Rectal smooth muscle tissue (tissue), 1 donor: ENCODE measurements around the gene CRY2.
A peak's percentile ranks its signal among the peaks of the same experiment; 100 is the strongest.

Experiments
- H3K27ac ChIP-seq: one replicate; pipeline ENCODE4 v1.7.0; 2013; ENCODE audit warnings: low read depth, low read length, inconsistent platforms
- H3K27me3 ChIP-seq: one replicate; pipeline ENCODE4 v1.7.0; 2013; ENCODE audit warnings: low read length; ENCODE audit not compliant: control insufficient read depth, insufficient read depth
- H3K36me3 ChIP-seq: one replicate; pipeline ENCODE4 v1.7.0; 2013; ENCODE audit warnings: low read length; ENCODE audit not compliant: control insufficient read depth, insufficient read depth
- H3K4me1 ChIP-seq: one replicate; pipeline ENCODE4 v1.7.0; 2013; ENCODE audit warnings: low read length; ENCODE audit not compliant: control insufficient read depth, insufficient read depth
- H3K4me3 ChIP-seq: one replicate; pipeline ENCODE4 v1.7.0; 2013; ENCODE audit warnings: low read length
- H3K9ac ChIP-seq: one replicate; pipeline ENCODE4 v1.7.0; 2013; ENCODE audit warnings: low read length

The CRY2 gene

DNA sequence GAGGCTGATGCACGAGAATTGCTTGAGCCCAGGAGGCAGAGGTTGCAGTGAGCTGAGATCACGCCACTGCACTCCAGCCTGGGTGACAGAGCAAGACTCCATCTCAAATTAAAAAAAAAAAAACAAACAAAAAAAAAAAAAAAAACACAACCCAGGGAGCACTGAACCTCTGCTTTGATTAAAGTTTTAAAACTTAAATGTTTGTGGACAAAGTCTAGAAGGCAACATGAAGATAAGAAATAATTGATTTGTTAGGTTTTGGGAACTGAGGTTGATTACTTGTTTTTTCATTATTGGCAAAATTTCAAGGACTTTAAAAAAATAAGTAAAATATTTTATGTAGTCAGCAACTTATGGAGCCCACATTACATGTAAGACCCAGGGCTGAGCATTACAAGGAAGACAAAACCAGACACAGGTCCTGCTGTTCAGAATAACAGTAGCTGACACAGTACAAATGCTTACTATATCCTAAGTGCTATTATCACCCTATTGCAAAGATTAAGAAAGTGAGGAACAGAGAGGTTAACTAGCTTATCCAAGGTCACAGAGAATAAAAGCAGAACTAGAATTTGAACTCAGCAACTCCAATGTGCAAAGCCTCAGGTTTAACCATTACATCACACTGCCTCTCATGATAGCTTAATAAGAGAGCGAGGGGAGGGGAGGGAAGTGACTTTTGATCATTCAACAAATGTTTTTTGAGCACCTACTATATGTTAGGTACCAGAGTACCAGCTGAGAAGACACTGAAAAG lies 2.3 kb upstream of the CRY2 start:
- Histone ChIP-seq H3K4me3 (no peak overlapping the region), H3K36me3 (no peaks in the 10 kb centered on the region), H3K27ac (no peak overlapping the region), H3K4me1 (peaks cover 13% of the 10 kb centered on the region), H3K9ac (no peak overlapping the region), H3K27me3 (no peaks in the 10 kb centered on the region)

DNA sequence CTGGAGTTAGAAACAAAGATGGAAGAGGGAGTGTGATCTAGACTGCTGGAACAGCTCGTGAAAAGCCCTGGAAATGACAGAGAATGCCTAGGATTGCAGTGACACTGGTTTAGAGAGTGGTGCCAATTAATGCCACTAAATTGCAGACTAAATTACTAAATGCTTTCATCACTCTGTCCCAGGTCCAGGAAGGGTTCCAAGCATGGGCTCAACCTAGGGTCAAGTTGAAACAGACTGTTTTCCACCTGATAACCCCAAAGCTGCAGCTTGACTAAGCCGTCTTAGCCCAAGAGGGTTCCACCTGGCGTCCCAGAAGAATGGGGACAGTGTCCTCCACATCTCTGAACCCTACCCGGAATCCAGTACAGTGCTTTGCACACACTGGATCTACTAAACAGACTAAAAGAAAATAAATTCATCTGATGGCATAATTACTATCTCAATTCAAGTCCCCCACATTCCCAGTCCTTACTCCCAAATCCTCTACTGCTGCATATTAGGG lies 1.1 kb upstream of the CRY2 start:
- Histone ChIP-seq H3K4me3 (no peak overlapping the region), H3K9ac (no peak overlapping the region), H3K27me3 (no peaks in the 10 kb centered on the region), H3K27ac (peak overlapping the region; percentile 98), H3K36me3 (no peaks in the 10 kb centered on the region), H3K4me1 (peaks cover 17% of the 10 kb centered on the region)

DNA sequence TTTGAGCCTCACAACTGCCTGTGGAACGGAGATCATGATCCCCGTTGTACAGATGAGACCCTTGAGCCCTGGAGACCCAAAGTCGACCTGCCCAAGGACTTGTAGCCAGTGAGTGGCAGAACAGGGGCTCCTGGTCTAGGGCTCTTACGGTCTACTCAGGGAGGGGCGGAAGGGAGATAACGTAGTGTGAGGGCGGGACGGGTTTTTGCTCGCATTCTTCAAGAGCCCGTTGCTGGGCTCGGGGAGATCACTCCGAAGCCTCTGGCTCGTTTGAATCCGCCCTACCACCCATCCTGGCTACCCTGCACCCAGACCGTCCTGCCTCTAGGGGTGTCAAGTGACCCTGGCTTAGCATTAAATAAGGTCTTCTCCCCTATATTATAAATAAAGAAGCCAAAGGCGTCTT lies 639 bp downstream of the CRY2 start:
- Histone ChIP-seq H3K9ac (peak overlapping the region; percentile 97), H3K27me3 (no peaks in the 10 kb centered on the region), H3K36me3 (no peaks in the 10 kb centered on the region), H3K27ac (peak overlapping the region; percentile 98), H3K4me1 (peaks cover 29% of the 10 kb centered on the region), H3K4me3 (peak overlapping the region; percentile 93)

DNA sequence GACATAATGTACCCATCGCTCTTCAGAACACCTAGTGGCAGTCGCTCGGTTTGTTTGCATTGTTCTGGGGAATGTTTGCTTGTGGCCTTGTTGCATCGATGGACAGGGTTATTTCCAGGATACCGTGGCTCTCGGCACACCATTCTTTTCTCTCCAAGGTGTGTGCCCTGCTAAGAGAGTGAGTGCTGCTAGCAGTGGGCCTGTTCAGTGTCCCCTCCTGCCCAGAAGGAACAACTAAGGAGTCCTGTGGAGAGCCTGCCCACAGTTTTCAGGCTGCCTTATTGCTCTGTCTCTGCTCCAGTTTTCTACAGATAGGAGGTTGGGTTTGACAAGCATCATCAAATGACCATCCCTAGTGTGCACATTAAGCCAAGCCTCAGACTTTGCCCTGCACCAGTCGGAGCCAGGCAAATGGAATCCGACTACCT lies 1.4 kb downstream of the CRY2 start:
- no peak overlapping the region for H3K9ac ChIP-seq
- H3K4me3 ChIP-seq = peak overlapping the region; percentile 93
- peak overlapping the region; percentile 98 for H3K27ac ChIP-seq
- H3K4me1 ChIP-seq = peaks cover 32% of the 10 kb centered on the region
- no peaks in the 10 kb centered on the region for H3K27me3 ChIP-seq
- H3K36me3 ChIP-seq = no peaks in the 10 kb centered on the region

DNA sequence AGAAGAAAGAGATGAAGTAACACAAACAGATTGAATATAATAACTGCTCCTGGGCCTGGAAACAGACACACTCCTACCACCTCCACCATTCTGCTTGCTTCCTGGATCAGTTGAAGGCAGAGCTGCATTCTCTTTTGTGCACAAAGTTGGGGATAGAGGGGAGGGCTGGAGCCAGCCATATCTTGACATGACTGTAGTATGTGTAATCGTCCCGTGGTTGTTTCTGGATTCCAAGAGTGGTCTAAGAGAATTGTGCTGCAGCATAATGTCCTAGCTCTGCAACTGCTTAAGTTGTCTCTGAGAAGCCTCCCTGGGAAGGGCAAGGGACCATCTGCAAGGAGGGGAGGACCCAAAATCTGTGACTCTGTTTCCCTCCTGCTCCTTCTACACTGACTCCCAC lies 3.2 kb downstream of the CRY2 start:
- peaks cover 44% of the 10 kb centered on the region for H3K4me1 ChIP-seq
- H3K36me3 ChIP-seq = no peaks in the 10 kb centered on the region
- no peak overlapping the region for H3K27ac ChIP-seq
- no peak overlapping the region for H3K4me3 ChIP-seq
- no peak overlapping the region for H3K9ac ChIP-seq
- no peaks in the 10 kb centered on the region for H3K27me3 ChIP-seq

DNA sequence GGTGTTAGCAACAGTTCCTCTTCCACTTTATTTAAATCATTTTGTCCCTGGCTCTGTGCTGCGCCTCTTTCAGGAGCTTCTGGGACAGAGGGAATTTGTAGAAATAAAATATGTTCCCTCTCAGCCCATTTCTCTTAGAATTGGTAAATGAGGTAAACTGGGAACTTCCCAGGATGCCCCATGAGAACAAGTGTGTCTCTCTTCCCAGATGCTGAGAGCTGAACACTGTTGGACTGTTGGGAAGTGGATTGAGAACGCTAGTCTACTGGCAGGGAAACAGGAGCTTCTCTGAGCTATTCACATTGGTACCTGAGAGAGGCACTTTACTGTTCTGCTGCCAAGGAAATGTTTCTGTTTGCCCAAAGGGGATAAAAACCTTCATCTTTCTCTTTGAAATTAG lies 4.0 kb downstream of the CRY2 start:
- Histone ChIP-seq H3K27ac (no peak overlapping the region), H3K36me3 (no peaks in the 10 kb centered on the region), H3K4me3 (no peak overlapping the region), H3K9ac (no peak overlapping the region), H3K4me1 (peaks cover 52% of the 10 kb centered on the region), H3K27me3 (no peaks in the 10 kb centered on the region)

DNA sequence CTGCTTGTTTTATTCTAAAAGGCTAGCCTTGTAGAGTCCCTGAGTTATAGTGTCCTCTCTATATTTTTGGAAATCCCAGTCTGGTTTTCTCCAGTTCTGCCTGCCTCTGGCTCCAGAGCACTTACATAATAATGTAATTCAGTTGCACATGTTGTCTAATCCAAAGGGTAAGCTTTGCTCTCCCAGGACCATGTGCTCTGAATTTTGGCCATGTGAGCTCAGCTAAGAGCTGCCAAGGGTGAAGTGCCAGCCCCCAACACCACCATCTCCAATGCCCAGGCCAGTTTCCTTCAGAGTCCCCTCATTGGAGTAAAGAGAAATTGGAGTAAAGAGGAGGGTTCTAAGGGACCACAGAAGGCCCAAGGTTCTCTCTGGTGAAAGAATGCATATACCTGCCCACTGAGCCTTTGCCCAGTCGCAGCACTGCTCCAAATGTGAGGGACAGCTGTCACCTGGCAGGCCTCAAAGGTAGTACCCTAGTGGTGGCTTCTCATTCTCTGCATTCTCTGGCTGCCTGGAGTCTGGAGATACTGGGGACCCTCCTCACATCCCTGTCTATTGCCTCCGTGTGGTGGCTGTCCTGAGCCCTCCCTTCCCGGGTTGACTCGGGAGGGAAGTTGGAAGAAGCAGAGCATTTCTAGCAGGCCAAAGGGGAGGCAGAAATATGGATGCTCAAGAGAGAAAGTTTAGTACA lies 4.9 kb downstream of the CRY2 start:
- no peaks in the 10 kb centered on the region for H3K27me3 ChIP-seq
- H3K4me3 ChIP-seq = no peak overlapping the region
- peak overlapping the region; percentile 4 for H3K27ac ChIP-seq
- H3K9ac ChIP-seq = no peak overlapping the region
- H3K4me1 ChIP-seq = peaks cover 52% of the 10 kb centered on the region
- H3K36me3 ChIP-seq = peaks cover 4% of the 10 kb centered on the region

DNA sequence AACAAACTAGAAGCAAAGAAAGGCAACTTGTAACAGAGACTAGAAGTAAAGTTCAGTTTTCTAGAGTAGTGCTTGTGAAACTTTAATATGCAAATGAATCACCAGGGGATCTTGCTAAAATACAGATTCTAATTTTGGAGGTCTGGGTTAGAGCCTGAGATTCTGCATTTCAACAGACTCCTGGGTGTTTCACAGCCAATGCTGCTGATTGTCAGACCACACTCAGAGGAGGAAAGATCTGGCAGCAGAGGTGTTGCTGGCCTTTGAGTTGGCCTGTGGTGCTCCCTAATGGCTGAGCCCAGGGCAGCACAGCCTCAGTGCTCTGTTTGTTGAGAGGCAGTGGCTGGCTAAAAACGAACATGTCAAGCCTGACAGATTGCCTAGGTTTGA lies 5.4 kb downstream of the CRY2 start:
- no peak overlapping the region for H3K4me3 ChIP-seq
- H3K36me3 ChIP-seq = peaks cover 8% of the 10 kb centered on the region
- H3K27ac ChIP-seq = no peak overlapping the region
- peaks cover 57% of the 10 kb centered on the region for H3K4me1 ChIP-seq
- no peaks in the 10 kb centered on the region for H3K27me3 ChIP-seq
- no peak overlapping the region for H3K9ac ChIP-seq

DNA sequence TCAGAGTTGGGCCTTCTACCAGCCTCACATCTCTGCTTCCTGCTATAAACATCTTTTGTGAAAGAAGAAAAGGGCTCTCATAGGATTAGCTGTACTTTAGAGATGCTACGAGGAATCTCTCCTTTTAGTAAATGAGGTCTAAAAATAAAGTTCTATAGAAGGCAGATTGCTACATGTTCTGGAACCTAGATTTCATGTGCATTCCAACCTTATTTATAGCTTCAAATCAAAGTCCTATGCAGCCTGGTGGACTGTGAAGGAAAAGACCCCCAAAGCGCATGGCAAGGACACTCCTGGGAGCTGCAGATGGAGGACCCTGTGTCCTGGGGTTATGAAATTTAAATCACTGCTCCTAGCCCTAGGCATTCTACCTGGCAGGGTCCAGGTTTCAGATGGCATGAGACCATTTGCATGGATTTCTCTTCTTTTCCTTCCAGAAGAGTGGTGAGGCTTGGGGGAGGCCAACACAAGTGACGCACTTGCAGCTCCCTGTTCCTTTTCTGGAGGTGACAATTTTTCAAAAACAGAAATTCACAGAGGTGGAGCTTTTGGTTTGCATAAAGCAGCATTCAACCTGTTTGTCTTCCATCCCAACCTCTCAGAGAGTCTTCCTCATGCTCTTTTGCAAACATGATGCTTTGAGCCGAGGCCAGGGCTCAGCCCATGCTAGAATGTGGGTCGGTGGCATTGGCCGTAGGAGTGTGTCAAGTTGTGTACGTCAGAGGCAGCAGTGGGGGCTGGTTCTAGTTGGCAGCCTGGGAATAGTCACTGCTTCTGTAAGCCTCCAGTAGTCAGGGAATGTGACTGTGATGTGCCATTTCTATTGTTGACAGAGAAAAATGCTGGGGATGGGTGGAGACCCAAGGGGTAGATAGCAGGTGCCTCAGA lies 6.3 kb downstream of the CRY2 start:
- no peaks in the 10 kb centered on the region for H3K27me3 ChIP-seq
- peaks cover 9% of the 10 kb centered on the region for H3K36me3 ChIP-seq
- no peak overlapping the region for H3K9ac ChIP-seq
- H3K27ac ChIP-seq = peak overlapping the region; percentile 57
- peaks cover 66% of the 10 kb centered on the region for H3K4me1 ChIP-seq
- H3K4me3 ChIP-seq = no peak overlapping the region

DNA sequence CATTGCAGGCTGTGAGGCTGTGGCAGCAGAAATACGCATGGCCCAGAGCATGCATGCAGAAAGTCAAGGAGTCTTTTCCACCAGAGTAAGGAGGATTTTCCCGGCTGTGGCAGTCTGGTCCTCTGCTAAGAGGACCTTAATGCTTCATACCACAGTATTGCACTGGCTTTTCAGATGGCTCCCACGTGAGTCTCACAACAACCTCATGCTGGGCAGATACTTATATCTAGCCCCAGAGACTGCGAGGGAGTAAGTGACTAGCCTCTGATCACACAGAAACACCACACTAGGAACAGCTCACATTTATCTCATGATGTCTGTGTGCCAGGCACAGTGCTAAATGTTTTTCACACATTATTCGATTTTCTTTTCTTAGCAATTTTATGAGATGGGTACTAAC lies 8.0 kb downstream of the CRY2 start:
- Histone ChIP-seq H3K27ac (peak overlapping the region; percentile 92), H3K36me3 (peaks cover 9% of the 10 kb centered on the region), H3K27me3 (no peaks in the 10 kb centered on the region), H3K4me3 (no peak overlapping the region), H3K9ac (no peak overlapping the region), H3K4me1 (peaks cover 81% of the 10 kb centered on the region)

DNA sequence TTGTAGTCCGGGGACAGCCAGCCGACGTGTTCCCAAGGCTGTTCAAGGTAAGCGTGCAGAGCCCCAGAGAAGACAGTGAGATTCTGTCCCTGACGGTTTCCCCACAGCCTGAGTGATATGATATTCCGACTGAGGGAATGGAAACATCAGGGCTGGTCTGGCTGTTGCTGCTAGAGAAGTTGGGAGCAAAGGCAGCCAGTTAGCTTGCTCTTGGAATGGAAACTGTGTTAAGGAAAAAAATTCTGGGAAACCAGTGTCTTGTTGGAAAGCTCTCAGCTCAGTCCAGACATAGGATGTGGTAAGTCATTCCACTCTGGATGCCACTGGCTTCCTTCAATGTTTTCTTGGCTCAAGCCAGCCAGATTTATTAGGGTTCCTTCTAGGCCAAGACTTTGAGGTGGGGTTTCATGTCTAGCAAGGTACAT lies 8.8 kb downstream of the CRY2 start:
- H3K4me1 ChIP-seq = peaks cover 86% of the 10 kb centered on the region
- H3K27ac ChIP-seq = peak overlapping the region; percentile 92
- peaks cover 12% of the 10 kb centered on the region for H3K36me3 ChIP-seq
- H3K9ac ChIP-seq = peak overlapping the region; percentile 7
- H3K27me3 ChIP-seq = no peaks in the 10 kb centered on the region
- no peak overlapping the region for H3K4me3 ChIP-seq

DNA sequence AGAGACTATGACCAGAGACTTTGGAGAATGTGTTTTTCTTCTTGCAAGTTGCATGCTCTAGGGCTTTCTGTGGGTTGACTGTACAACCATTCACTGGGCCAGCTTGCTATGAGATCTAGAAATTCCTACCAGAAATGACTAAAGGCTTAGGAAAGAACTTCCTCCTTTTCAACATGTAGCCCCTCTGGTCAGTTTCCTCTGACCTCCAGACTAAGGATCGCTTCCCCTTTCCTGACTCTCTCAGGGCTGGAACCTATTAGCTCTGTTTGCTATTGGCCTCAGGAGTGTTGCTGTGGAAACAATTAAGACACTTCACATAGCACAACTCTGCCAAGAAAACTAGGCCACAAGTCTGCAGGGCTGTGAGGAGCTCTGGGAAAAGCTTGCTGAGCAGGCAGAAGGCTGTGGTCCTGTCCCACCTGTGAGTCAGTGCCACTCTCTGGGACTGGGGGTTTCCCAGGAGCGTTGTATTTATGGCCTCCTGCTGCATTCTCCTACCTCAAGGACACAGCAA lies 10.7 kb downstream of the CRY2 start:
- H3K4me1 ChIP-seq = peaks cover 70% of the 10 kb centered on the region
- H3K27me3 ChIP-seq = no peaks in the 10 kb centered on the region
- no peak overlapping the region for H3K9ac ChIP-seq
- peaks cover 21% of the 10 kb centered on the region for H3K36me3 ChIP-seq
- H3K4me3 ChIP-seq = peak overlapping the region; percentile 20
- H3K27ac ChIP-seq = peak overlapping the region; percentile 92
